ENCODE results near the gene DMKN. TPM values are rescaled to one million over a fixed set of nuclear protein-coding genes. Genes with fewer than 3 reads are reported as not detected.

DMKN gene
- total RNA-seq, 1 donor from 2014 or later = 0.94 TPM

- DNase-seq = no peak
Observed at GRCh38 chr19:35524181-35524837, 10.9 kb upstream of the DMKN start.

- DNase-seq = no peak
Observed at GRCh38 chr19:35522745-35523327, 9.4 kb upstream of the DMKN start.

GRCh38 chr19:35521124-35521743, 7.8 kb upstream of the DMKN start:
- DNase-seq = no peak

DNA sequence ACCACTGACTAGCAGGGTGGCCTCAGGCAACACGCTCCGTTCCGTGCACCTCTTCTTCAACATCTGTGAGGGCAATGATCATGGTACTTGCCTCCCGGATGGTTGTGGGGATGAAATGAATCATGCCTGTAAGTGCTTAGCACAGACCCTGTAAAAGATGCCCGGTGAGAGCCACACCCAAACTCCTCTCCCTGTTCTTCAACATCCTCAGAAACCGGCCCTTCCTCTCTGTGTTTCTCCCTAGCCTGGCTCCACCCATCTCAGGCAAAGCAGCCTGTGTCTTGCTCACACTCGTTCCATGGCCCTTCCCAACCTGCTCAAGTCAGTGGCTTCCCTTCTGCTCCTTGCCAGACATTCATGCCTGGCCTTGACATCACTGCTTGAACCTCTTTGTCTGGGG, 5.8 kb upstream of the DMKN start:
- DNase-seq = no peak

- no peak for DNase-seq
Observed at GRCh38 chr19:35518313-35518712, 4.9 kb upstream of the DMKN start.

DNA sequence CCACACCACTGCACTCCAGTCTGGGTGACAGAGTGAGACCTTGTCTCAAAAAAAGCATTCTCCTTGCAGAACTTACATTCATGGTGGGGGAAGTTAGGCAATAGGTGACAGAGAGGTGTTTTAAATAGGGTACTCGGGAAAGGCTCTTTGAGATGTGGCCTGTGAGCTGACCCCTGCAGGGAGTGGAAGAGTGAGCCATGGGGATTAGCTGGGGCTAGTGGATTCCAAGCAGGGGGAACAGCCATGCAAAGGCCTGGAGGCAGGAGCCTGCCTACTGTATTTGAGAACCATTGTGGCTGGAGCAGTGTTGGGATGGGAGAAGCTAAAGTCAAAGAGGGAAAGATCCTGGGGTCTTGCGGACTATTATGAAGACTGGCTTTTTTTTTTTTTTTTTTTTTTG, 3.9 kb upstream of the DMKN start:
- no peak for DNase-seq

- no peak for DNase-seq
Observed at GRCh38 chr19:35516310-35516709, 2.9 kb upstream of the DMKN start.

- DNase-seq = no peak
Observed at GRCh38 chr19:35514282-35514809, 897 bp upstream of the DMKN start.

DNA sequence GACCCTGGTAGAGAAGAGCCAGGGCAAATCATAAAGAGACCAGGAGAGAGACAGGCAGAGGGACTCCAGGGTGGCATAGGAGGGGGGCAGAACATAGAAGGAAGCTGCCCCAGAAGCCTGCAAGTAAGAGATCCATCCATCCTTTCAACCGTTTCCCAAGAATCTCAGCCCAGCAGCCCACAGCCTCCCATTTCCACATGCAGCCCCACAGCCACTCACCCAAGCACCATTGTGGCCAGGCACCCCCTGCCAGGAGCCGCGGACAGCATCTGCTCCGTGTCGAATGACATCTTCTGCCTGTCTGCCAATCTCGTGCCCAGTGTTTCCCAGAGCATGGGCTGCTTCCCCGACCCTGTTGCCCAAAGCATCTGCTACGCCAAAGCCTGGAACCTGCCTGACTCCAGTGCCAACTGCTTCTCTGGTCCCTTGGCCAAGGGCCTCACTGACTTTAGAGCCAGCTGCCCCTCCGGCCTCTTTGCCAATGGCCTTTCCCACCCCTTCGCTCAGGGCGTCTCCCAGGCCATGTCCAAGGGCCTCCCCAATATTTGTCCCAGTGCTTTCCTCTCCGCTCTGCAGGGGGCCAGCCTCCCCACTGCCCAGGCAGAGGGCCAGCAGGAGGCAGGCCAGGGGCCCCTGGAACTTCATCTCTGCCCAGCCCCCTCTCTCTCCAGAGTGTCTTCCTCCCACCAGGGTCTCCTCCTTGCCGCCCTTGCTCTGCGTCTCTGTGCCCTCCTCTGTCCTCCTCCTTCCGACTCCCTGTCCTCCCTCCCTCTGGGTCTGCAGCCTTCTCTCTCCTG, 420 bp downstream of the DMKN start:
- DNase-seq = no peak

DNA sequence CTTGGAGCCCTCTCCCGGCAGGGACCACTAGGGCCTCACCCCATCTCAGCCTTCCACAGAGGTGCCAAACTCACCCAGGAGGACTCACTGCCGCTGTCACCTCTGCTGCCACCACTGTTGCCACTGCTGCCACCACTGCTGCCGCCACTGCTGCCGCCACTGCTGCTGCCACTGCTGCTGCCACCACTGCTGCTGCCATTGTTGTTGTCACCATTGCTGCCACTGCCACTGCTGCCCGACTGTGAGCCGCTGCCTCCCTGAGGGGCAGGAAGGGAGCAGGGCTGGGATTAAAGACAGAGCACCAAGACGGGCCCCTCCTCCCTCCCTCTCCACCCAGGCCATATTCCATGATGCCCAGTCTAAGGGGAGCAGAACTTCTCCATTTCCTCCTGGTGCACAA, 2.1 kb downstream of the DMKN start:
- no peak for DNase-seq

DNA sequence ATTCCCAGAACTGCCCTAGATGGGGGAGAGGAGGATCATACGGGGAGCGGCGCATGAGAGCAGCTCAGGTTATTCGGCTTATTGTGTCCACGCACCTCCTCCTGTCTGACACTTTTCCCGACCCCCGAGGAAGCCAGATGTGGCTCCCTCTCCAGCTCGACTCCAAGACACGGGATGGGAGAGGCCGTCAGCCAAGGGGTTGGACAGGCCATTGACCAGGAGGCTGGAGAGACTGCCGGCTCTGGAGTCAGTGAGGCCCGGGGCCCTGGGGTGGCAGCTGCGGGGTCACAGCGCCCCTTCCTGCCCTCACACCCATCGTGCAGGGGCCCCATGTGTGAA, 2.9 kb downstream of the DMKN start:
- DNase-seq = no peak

- DNase-seq = peak; percentile 29
Observed at GRCh38 chr19:35509861-35510625, 3.4 kb downstream of the DMKN start.

GRCh38 chr19:35509018-35509652, 4.3 kb downstream of the DMKN start:
- no peak for DNase-seq

DNA sequence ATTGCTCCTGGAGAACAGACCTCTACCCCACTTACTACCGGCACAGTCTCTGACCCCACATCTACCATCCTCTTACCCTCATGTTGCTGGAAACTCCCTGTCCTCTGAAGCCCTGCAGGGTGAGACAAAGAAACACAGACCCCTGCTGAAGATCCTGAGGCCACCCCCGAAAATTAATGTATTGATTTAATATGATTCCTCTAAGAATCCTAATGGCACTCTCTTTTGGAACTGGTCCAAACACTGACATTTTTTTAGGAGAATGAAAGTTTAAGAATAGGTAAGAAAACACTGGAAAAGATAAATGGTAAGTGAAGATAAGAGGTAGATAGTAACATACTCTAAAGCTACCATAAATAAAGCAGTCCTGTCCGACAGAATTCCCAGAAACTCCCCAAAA, 5.3 kb downstream of the DMKN start:
- DNase-seq = no peak

DNA sequence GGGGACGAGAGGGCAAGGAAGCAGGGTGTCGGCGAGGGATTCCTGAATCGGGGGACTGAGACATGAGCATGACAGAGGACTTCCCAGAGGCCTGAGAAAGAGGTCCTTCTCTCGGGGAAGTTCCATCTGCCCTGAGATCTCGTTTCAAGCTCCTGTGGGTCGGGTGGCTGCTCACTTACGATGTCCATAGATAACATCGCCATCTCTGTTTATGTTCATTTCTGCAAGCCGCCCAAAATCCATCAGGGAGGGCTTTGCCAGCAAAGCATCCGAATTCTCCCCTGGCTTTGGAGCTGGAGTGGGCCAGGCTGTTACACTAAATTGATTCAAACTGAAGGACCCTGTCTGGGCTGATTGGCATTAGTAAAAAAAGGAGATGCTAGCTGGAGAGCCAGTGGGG, 5.9 kb downstream of the DMKN start:
- no peak for DNase-seq

GRCh38 chr19:35506011-35506410, 7.4 kb downstream of the DMKN start:
- DNase-seq = no peak

- DNase-seq = no peak
Observed at GRCh38 chr19:35502751-35503150, 10.7 kb downstream of the DMKN start.

DNA sequence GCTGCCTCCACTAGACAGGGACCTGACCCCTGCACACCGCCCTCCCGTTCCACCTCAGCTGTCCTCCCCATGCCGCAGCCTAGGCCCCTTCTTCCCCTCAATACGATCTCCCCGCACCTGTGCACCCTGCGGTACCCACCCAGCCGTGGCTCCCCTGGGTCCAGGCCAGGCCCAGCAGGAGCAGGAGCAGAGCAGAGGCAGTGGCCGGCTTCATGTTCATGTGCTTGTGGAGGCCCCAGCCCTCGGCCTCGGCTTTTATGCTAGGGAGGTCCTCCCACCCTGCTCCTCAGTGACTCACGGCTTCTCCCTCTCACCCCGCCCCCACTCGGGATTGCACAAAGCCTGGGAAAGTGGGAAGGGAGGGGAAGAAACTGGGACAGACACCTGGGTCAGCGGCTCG, 11.8 kb downstream of the DMKN start:
- peak; percentile 40 for DNase-seq

DNA sequence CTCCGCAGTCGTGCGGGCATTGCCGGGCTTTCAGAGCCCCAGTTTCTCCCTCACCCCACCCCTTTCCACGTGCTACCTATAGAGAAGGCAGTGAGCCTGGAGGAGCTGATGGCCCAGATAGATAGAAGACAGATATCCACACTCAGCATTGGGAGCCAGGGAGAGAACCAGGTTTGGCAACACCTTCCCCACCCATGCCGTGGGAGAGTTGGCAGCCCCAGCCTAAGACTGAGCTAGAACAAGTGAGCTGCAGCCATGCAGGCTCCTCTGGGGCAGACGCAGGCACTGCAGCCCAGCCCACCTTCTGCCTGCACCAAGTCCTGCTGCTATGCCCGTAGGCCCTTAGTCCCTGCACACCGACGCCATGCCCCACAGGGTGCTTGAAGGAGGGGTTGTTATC, 12.8 kb downstream of the DMKN start:
- DNase-seq = no peak

DNA sequence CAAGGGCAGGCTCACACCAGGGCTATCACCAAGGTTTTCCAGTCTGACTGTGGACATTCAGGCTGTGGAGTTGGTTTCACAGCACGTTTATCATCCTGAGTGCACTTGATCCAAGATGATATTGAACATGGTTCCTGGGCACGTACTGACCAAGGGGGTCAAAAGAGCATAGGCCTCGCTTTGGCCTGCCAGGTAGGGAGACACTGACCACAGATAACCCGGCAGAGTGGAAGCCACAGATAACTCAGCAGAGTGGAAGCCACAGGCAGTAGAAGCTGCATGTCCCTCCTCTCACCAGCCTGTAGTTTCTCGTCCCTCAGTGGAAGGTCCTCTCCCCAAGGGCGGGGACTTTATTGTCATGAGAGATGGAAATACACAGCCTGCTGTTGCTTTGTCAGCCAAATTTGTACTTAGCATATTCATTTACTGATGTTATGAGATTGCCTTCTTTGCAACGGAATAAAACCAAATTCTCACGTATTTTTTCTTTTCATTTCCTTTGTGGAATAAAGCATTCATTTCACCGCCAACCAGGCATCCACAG, 14.4 kb downstream of the DMKN start:
- no peak for DNase-seq

GRCh38 chr19:35498220-35498619, 15.2 kb downstream of the DMKN start:
- no peak for DNase-seq

DNA sequence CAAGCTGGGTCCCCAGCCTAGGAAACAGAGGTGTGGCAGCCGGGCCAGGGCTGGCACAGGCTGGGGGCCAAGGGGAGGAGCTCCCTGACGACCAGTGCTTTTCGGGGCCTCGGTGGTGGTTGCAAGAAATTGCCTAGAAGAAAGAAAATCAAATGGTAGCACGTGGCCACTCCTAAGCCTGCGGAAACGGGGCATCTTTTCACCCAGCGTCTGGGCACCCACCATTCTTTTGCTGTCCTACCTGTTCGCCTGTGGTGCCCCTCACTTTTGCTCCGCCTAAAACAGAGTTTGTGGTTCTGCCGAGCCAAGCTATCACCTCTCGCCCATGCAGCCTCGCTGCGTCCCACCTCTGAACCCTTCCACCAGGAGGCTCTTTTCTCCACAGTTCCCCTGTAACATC, 16.0 kb downstream of the DMKN start:
- DNase-seq = no peak

All from occipital lobe (tissue), 2 donors.